A549 treated with RU486 at 1 μM for 4 hours (cell line): ENCODE measurements around the gene DGAT2L6. TPM values are rescaled to one million over a fixed set of nuclear protein-coding genes. Genes with fewer than 3 reads are reported as not detected.

Source experiments
- total RNA-seq: library from RNA; stranded (reverse); fragments of 200-300 nt; extraction: Qiagen RNA extraction; gene quantifications from 5 replicates; pipeline ENCODE4 v1.2.3, GENCODE V29; 2022; ENCODE audit warnings: low read depth

Gene DGAT2L6
- not detected in 5 replicates for total RNA-seq

GRCh38 chrX:70176938-70177533, at the start of gene DGAT2L6:
Gene DGAT2L6 (plus strand): TSS chrX:70177483. CDS start chrX:70177583, 100 bp downstream.

GRCh38 chrX:70133303-70134115, 43.8 kb upstream of the DGAT2L6 start, which contains the start of gene IGBP1:
Gene IGBP1 (plus strand): TSS chrX:70133447. CDS start chrX:70133948, 501 bp downstream.

GRCh38 chrX:70234355-70234754, 57.1 kb downstream of the DGAT2L6 start, which contains the start of gene AWAT1:
Gene AWAT1 (plus strand): TSS chrX:70234655. CDS start chrX:70234696, 41 bp downstream.

Other genes with a start within 250 kb of the DGAT2L6 start
- not detected in 5 replicates for gene AWAT2, start 127.5 kb upstream of the DGAT2L6 start, total RNA-seq
- not detected in 5 replicates for gene OTUD6A, start 115.0 kb upstream of the DGAT2L6 start, total RNA-seq
- gene IGBP1, start 44.0 kb upstream of the DGAT2L6 start, total RNA-seq: 57.5 to 71.2 TPM (median 66.6 TPM) in 5 replicates
- gene AWAT1, start 57.2 kb downstream of the DGAT2L6 start, total RNA-seq: not detected in 5 replicates
- 0.06 TPM in 1 of 5 replicates, not detected in the others for gene P2RY4, start 82.7 kb downstream of the DGAT2L6 start, total RNA-seq
- gene ARR3, start 90.9 kb downstream of the DGAT2L6 start, total RNA-seq: not detected in 5 replicates
- gene RAB41, start 104.7 kb downstream of the DGAT2L6 start, total RNA-seq: not detected in 5 replicates
- 86.7 to 102 TPM (median 88.6 TPM) in 5 replicates for gene PDZD11, start 112.4 kb downstream of the DGAT2L6 start, total RNA-seq
- 24.2 to 29.0 TPM (median 27.9 TPM) in 5 replicates for gene KIF4A, start 112.6 kb downstream of the DGAT2L6 start, total RNA-seq
- 0.06 TPM in 1 of 5 replicates, not detected in the others for gene GDPD2, start 245.8 kb downstream of the DGAT2L6 start, total RNA-seq